ENCODE measurements around the gene IKZF3.

Gene IKZF3

DNA sequence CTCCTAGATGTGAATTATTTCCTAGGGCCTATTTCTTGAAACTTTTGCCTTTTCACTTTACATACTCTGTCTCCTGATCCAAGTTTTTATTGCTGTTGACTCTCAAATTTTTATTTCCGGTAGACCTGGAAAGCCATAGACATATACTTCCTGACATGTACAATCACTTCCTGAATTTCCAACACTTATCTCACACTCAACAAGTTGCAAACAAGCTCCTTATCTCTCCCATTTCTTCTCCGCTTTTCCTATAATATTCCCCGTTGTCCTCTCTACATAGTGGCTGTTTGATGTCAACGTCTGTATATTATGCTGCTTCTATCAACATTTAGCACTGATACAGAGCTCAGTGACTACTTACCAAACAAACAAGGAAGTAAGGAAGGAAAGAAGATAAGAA lies 59.3 kb downstream of the IKZF3 start:
- no peak overlapping the region for H3K9ac ChIP-seq (ENCODE audit: insufficient read length)
- peak overlapping the region; percentile 51 for H3K4me3 ChIP-seq
- peak; percentile 53 for DNase-seq (ENCODE audit: low read depth, low spot score)
- TF ChIP-seq EZH2 (IDR thresholded peaks at IDR 0.05) (no peak), POLR2AphosphoS5 (IDR thresholded peaks at IDR 0.05; ENCODE audit: borderline replicate concordance, low read depth, low read length) (no peak), FOXP2 (optimal IDR thresholded peaks at IDR 0.05; ENCODE audit: control extremely low read depth, extremely low read length, insufficient read depth) (no peak)
- no peaks in the 10 kb centered on the region for H3K9me3 ChIP-seq (ENCODE audit: low read depth, low read length)
- H3K36me3 ChIP-seq (ENCODE audit: insufficient read depth, low read length) = no peaks in the 10 kb centered on the region
- peak overlapping the region; percentile 33 for H3K27ac ChIP-seq

GRCh38 chr17:39801055-39801454 lies 63.1 kb downstream of the IKZF3 start:
- Histone ChIP-seq H3K27ac (no peak overlapping the region), H3K36me3 (ENCODE audit: insufficient read depth, low read length) (no peaks in the 10 kb centered on the region), H3K4me3 (no peak overlapping the region), H3K9ac (ENCODE audit: insufficient read length) (no peak overlapping the region), H3K9me3 (ENCODE audit: low read depth, low read length) (no peaks in the 10 kb centered on the region)
- TF ChIP-seq POLR2AphosphoS5 (IDR thresholded peaks at IDR 0.05; ENCODE audit: borderline replicate concordance, low read depth, low read length) = no peak
- no peak for TF ChIP-seq FOXP2 (optimal IDR thresholded peaks at IDR 0.05; ENCODE audit: control extremely low read depth, extremely low read length, insufficient read depth)
- TF ChIP-seq EZH2 (IDR thresholded peaks at IDR 0.05) = no peak
- DNase-seq (ENCODE audit: low read depth, low spot score) = no peak

- DNase-seq (ENCODE audit: low read depth, low spot score) = no peak
- H3K4me3 ChIP-seq = no peak overlapping the region
These were observed 63.6 kb downstream of the IKZF3 start for GRCh38 chr17:39800540-39800939.

DNA sequence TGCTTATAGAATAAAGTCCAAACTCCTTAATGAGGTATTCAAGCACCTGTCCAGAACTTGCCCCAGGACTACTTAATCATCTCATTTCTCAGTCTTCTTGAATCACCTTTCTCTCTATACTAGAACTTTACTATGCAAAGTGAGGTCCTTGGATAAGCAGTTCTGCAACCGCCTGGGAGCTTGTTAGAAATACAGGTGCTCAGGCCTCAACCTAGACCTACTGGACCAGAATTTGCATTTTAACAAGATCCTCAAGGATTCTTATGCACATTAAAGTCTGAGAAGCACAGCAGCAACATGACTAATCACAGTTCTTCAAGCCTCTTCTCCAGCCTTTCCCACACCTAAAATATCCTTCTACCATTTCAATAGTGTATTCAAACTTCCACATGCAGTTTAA lies 64.7 kb downstream of the IKZF3 start:
- no peak for TF ChIP-seq POLR2AphosphoS5 (IDR thresholded peaks at IDR 0.05; ENCODE audit: borderline replicate concordance, low read depth, low read length)
- TF ChIP-seq EZH2 (IDR thresholded peaks at IDR 0.05) = no peak
- TF ChIP-seq FOXP2 (optimal IDR thresholded peaks at IDR 0.05; ENCODE audit: control extremely low read depth, extremely low read length, insufficient read depth) = no peak
- Histone ChIP-seq H3K36me3 (ENCODE audit: insufficient read depth, low read length) (no peaks in the 10 kb centered on the region), H3K9ac (ENCODE audit: insufficient read length) (no peak overlapping the region), H3K4me3 (no peak overlapping the region), H3K27ac (no peak overlapping the region), H3K9me3 (ENCODE audit: low read depth, low read length) (no peaks in the 10 kb centered on the region)
- no peak for DNase-seq (ENCODE audit: low read depth, low spot score)

More at GRCh38 chr17:39800540-39800939, 63.6 kb downstream of the IKZF3 start:
- Histone ChIP-seq H3K27ac (no peak overlapping the region), H3K9me3 (ENCODE audit: low read depth, low read length) (no peaks in the 10 kb centered on the region), H3K36me3 (ENCODE audit: insufficient read depth, low read length) (no peaks in the 10 kb centered on the region), H3K9ac (ENCODE audit: insufficient read length) (no peak overlapping the region)
- TF ChIP-seq POLR2AphosphoS5 (IDR thresholded peaks at IDR 0.05; ENCODE audit: borderline replicate concordance, low read depth, low read length) (no peak), EZH2 (IDR thresholded peaks at IDR 0.05) (no peak), FOXP2 (optimal IDR thresholded peaks at IDR 0.05; ENCODE audit: control extremely low read depth, extremely low read length, insufficient read depth) (no peak)

DNA sequence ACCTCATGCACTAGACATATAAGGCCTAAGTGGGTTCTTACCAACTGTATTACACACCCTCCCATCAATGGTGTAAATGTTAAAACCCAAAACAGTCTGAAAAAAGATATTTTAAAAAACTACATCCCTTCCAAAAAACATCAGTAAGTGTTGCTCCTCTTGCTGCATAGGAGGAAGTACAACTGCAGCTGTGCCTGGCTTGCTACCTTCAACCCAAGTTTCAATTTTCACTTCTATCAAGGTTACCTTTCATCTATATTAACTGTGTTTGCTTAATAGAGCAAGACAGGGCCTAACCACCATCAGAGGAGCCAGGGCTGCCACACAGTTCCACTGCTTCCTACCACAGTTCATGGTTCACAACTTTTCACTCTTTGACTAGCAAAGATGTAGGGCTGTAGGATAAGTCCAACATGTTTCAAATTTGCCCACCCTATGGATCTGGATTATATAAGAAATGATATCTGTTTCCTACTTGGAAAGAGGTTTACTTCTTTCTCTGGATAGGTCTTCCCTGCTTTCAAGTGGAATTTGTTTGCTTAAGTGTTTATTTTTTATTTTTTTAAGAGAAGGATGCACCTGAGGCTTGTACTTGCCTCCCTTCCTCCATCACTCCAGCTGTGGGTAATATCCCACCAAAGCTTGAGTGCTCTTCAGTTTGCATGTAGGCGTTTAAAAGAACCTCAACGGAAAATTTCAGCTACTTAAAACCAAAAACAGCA lies 69.7 kb downstream of the IKZF3 start:
- no peaks in the 10 kb centered on the region for H3K9me3 ChIP-seq (ENCODE audit: low read depth, low read length)
- no peaks in the 10 kb centered on the region for H3K36me3 ChIP-seq (ENCODE audit: insufficient read depth, low read length)
- no peak for DNase-seq (ENCODE audit: low read depth, low spot score)
- no peak overlapping the region for H3K9ac ChIP-seq (ENCODE audit: insufficient read length)
- H3K4me3 ChIP-seq = no peak overlapping the region
- H3K27ac ChIP-seq = no peak overlapping the region
- TF ChIP-seq EZH2 (IDR thresholded peaks at IDR 0.05) (no peak), FOXP2 (optimal IDR thresholded peaks at IDR 0.05; ENCODE audit: control extremely low read depth, extremely low read length, insufficient read depth) (no peak), POLR2AphosphoS5 (IDR thresholded peaks at IDR 0.05; ENCODE audit: borderline replicate concordance, low read depth, low read length) (no peak)

DNA sequence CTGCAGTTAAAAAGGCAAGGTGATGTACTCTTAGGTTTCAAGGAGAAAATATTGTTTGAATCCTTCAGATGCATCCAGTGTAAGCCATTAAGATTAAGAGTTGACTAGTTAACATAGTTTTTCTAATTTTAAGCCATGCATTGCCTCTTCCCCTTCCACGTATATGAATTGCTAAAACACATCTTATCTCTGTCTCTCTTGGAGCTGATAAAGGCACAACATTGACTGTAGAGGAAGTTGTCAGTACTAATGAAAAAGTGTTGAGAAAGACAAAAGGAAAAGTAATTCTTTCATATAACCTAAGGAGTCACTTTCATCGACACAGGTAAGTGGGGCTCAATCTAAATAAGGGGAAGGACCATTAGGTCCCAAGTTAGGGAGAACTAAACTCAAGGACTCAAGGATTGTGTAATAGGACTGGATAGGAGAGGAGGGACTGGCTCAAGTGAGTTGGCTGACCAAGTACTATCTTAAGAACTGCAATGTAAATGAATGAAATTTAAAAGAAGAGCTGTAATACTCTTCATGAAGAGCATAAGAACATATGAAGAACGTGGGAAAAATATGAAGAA lies 70.7 kb downstream of the IKZF3 start:
- Histone ChIP-seq H3K9ac (ENCODE audit: insufficient read length) (no peak overlapping the region), H3K36me3 (ENCODE audit: insufficient read depth, low read length) (no peaks in the 10 kb centered on the region), H3K4me3 (no peak overlapping the region), H3K27ac (no peak overlapping the region), H3K9me3 (ENCODE audit: low read depth, low read length) (no peaks in the 10 kb centered on the region)
- DNase-seq (ENCODE audit: low read depth, low spot score) = no peak
- TF ChIP-seq POLR2AphosphoS5 (IDR thresholded peaks at IDR 0.05; ENCODE audit: borderline replicate concordance, low read depth, low read length) = no peak
- TF ChIP-seq EZH2 (IDR thresholded peaks at IDR 0.05) = no peak
- TF ChIP-seq FOXP2 (optimal IDR thresholded peaks at IDR 0.05; ENCODE audit: control extremely low read depth, extremely low read length, insufficient read depth) = no peak

- no peak for DNase-seq (ENCODE audit: low read depth, low spot score)
- H3K9ac ChIP-seq (ENCODE audit: insufficient read length) = no peak overlapping the region
- no peak overlapping the region for H3K27ac ChIP-seq
These were observed 71.4 kb downstream of the IKZF3 start for GRCh38 chr17:39792526-39793221.

More at GRCh38 chr17:39792526-39793221, 71.4 kb downstream of the IKZF3 start:
- Histone ChIP-seq H3K9me3 (ENCODE audit: low read depth, low read length) (no peaks in the 10 kb centered on the region), H3K36me3 (ENCODE audit: insufficient read depth, low read length) (no peaks in the 10 kb centered on the region), H3K4me3 (no peak overlapping the region)
- TF ChIP-seq FOXP2 (optimal IDR thresholded peaks at IDR 0.05; ENCODE audit: control extremely low read depth, extremely low read length, insufficient read depth) (no peak), EZH2 (IDR thresholded peaks at IDR 0.05) (no peak), POLR2AphosphoS5 (IDR thresholded peaks at IDR 0.05; ENCODE audit: borderline replicate concordance, low read depth, low read length) (no peak)

Measured in SK-N-MC (cell line).